ENCODE results near the gene NFE2L2. TPM values are rescaled to one million over a fixed set of nuclear protein-coding genes. Genes with fewer than 3 reads are reported as not detected.

NFE2L2 gene
- total and polyA plus RNA-seq, 9 of the 15 experiments (the other 6 are each of a cell fraction or from before 2014, with no cell fraction given): 29.3 to 120 (median 59.3) TPM

DNA sequence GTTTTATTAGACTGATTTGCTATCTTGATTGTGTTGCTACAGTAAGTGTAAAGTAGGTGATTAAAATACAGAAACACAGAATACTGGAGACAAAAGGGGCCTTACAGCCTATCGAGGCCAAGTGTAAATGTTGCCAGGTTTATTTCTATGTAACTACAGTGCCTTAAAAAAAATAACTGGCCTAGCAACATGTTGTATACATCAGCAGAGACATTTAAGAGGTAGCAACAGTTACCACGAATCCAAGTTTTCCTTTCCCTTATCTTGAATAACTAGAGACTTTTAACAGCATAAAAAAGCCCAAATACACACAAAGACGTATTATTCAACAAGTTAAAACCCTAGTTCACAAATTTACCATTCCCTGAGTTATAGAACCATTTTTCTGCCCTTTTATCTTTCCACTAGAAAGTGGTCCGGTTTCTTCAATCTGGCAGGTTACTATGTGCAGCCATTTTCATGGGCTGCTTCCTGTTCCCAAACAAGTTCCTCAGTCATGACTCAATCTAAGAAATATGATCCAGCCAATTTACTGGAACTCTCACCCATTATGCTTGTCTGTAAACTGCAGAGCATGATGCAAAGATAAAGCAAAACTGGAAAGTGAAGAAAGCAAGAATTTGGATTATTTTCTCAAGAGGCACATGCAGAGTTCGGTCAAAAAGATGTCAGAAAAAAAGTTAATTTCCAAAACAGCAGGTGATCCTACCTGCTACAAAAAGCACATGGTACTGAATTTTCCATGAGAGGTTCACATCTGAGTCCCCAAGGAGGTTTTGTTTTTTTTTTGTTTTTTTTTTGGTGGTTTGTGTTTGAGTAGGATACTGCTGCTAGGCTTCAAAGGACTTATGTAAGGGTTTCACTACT, 22.2 kb downstream of the NFE2L2 start (continued):
- TF ChIP-seq, protein P1, sequence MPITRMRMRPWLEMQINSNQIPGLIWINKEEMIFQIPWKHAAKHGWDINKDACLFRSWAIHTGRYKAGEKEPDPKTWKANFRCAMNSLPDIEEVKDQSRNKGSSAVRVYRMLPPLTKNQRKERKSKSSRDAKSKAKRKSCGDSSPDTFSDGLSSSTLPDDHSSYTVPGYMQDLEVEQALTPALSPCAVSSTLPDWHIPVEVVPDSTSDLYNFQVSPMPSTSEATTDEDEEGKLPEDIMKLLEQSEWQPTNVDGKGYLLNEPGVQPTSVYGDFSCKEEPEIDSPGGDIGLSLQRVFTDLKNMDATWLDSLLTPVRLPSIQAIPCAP (CRISPR knock-in tag; IDR thresholded peaks at IDR 0.05; ENCODE audit: borderline replicate concordance): no peak
- TF ChIP-seq, protein P2, sequence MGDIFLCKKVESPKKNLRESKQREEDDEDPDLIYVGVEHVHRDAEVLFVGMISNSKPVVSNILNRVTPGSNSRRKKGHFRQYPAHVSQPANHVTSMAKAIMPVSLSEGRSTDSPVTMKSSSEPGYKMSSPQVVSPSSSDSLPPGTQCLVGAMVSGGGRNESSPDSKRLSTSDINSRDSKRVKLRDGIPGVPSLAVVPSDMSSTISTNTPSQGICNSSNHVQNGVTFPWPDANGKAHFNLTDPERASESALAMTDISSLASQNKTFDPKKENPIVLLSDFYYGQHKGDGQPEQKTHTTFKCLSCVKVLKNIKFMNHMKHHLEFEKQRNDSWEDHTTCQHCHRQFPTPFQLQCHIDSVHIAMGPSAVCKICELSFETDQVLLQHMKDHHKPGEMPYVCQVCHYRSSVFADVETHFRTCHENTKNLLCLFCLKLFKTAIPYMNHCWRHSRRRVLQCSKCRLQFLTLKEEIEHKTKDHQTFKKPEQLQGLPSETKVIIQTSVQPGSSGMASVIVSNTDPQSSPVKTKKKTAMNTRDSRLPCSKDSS (IDR thresholded peaks at IDR 0.05; ENCODE audit: low read depth, partially characterized antibody): no peak
- no peak for TF ChIP-seq MXI1 (IDR thresholded peaks at IDR 0.05; ENCODE audit: low read depth, low read length)
- TF ChIP-seq ZNF175 (CRISPR knock-in tag; IDR thresholded peaks at IDR 0.05; ENCODE audit: low read depth): peak; percentile 83
- TF ChIP-seq RBM25 (IDR thresholded peaks at IDR 0.05; ENCODE audit: low read depth, low read length, severe bottlenecking): no peak
- TF ChIP-seq SMARCC2 (IDR thresholded peaks at IDR 0.05; ENCODE audit: low read depth): peak; percentile 81
- TF ChIP-seq, protein P3, sequence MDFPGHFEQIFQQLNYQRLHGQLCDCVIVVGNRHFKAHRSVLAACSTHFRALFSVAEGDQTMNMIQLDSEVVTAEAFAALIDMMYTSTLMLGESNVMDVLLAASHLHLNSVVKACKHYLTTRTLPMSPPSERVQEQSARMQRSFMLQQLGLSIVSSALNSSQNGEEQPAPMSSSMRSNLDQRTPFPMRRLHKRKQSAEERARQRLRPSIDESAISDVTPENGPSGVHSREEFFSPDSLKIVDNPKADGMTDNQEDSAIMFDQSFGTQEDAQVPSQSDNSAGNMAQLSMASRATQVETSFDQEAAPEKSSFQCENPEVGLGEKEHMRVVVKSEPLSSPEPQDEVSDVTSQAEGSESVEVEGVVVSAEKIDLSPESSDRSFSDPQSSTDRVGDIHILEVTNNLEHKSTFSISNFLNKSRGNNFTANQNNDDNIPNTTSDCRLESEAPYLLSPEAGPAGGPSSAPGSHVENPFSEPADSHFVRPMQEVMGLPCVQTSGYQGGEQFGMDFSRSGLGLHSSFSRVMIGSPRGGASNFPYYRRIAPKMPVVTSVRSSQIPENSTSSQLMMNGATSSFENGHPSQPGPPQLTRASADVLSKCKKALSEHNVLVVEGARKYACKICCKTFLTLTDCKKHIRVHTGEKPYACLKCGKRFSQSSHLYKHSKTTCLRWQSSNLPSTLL (IDR thresholded peaks at IDR 0.05): no peak
- TF ChIP-seq POLR2H (tag; IDR thresholded peaks at IDR 0.05; ENCODE audit: low read depth): peak; percentile 81
- no peak for TF ChIP-seq ZNF778 (CRISPR knock-in tag; IDR thresholded peaks at IDR 0.05)
- no peak for TF ChIP-seq STAT5B (CRISPR knock-in tag; IDR thresholded peaks at IDR 0.05)
- TF ChIP-seq, protein P4, sequence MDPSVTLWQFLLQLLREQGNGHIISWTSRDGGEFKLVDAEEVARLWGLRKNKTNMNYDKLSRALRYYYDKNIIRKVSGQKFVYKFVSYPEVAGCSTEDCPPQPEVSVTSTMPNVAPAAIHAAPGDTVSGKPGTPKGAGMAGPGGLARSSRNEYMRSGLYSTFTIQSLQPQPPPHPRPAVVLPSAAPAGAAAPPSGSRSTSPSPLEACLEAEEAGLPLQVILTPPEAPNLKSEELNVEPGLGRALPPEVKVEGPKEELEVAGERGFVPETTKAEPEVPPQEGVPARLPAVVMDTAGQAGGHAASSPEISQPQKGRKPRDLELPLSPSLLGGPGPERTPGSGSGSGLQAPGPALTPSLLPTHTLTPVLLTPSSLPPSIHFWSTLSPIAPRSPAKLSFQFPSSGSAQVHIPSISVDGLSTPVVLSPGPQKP (CRISPR knock-in tag; IDR thresholded peaks at IDR 0.05): no peak
- TF ChIP-seq ETV5 (CRISPR knock-in tag; IDR thresholded peaks at IDR 0.05; ENCODE audit: low read depth): no peak
- no peak for TF ChIP-seq HMG20B (CRISPR knock-in tag; IDR thresholded peaks at IDR 0.05)
- no peak for TF ChIP-seq EWSR1 (IDR thresholded peaks at IDR 0.05; ENCODE audit: borderline replicate concordance, low read depth, partially characterized antibody)
- TF ChIP-seq BRD4 (IDR thresholded peaks at IDR 0.05): no peak
- TF ChIP-seq, protein P5, sequence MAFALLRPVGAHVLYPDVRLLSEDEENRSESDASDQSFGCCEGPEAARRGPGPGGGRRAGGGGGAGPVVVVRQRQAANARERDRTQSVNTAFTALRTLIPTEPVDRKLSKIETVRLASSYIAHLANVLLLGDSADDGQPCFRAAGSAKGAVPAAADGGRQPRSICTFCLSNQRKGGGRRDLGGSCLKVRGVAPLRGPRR (CRISPR knock-in tag; IDR thresholded peaks at IDR 0.05): no peak
- TF ChIP-seq PTTG1 (tag; IDR thresholded peaks at IDR 0.05; ENCODE audit: low read depth): no peak
- no peak for TF ChIP-seq E2F3 (CRISPR knock-in tag; IDR thresholded peaks at IDR 0.05)
- no peak for TF ChIP-seq ZNF143 (CRISPR knock-in tag; IDR thresholded peaks at IDR 0.05)
- no peak for TF ChIP-seq EZH2 (IDR thresholded peaks at IDR 0.05; ENCODE audit: borderline replicate concordance, low read depth, low read length)

Data from K562 (cell line).